Activated naive CD4-positive, alpha-beta T cell treated with anti-CD3 and anti-CD28 coated beads, Interleukin-2, amount 10 ng/mL, durations not matched to agents 7 days and 5 days (primary cell): ENCODE data around the gene SPTBN5.

Experiments
- CTCF ChIA-PET: fragments of 350-600 bp; sonication (Branson Sonifier 250); formaldehyde crosslinking; loops from one replicate; lab custom pipeline; 2021; ENCODE audit warnings: antibody characterized with exemption; lab: Charles Lee
- DNase-seq: peaks from one replicate; pipeline ENCODE4 v3.0.0-alpha.2; 2020
- H3K27ac Mint-ChIP-seq: one replicate; pipeline ENCODE4 v1.8.0; 2021; ENCODE audit warnings: mild to moderate bottlenecking, moderate library complexity, mixed read lengths
- H3K27me3 Mint-ChIP-seq: one replicate; pipeline ENCODE4 v1.8.0; 2021; ENCODE audit warnings: mild to moderate bottlenecking, mixed read lengths
- H3K36me3 Mint-ChIP-seq: one replicate; pipeline ENCODE4 v1.8.0; 2021; ENCODE audit warnings: mixed read lengths
- H3K4me1 Mint-ChIP-seq: one replicate; pipeline ENCODE4 v1.8.0; 2021; ENCODE audit warnings: mixed read lengths
- H3K4me3 Mint-ChIP-seq: one replicate; pipeline ENCODE4 v1.8.0; 2021; ENCODE audit warnings: mild to moderate bottlenecking, moderate library complexity, mixed read lengths
- H3K9me3 Mint-ChIP-seq: one replicate; pipeline ENCODE4 v1.8.0; 2021; ENCODE audit warnings: mixed read lengths

SPTBN5 gene

GRCh38 chr15:41919954-41920538 is 26.2 kb upstream of the SPTBN5 start:
- no peak for DNase-seq
- CTCF ChIA-PET: interaction anchor here (1.2 kb wide), 1 partner anchor 88 kb away, joined by 4 read pairs; no protein-coding TSS in a partner anchor

GRCh38 chr15:41919201-41919820 is 25.5 kb upstream of the SPTBN5 start:
- Mint-ChIP-seq H3K27ac (no peak overlapping the region), H3K36me3 (peaks cover 14% of the 10 kb centered on the region), H3K27me3 (no peaks in the 10 kb centered on the region), H3K9me3 (no peaks in the 10 kb centered on the region), H3K4me3 (no peak overlapping the region), H3K4me1 (peaks cover 14% of the 10 kb centered on the region)
- CTCF ChIA-PET: interaction anchor here (1.1 kb wide), 1 partner anchor 15 kb away, joined by 3 read pairs; no protein-coding TSS in a partner anchor
- no peak for DNase-seq

More at GRCh38 chr15:41919954-41920538, 26.2 kb upstream of the SPTBN5 start:
- Mint-ChIP-seq H3K36me3 (peaks cover 16% of the 10 kb centered on the region), H3K4me1 (peaks cover 17% of the 10 kb centered on the region), H3K4me3 (no peak overlapping the region), H3K27me3 (no peaks in the 10 kb centered on the region), H3K27ac (no peak overlapping the region), H3K9me3 (no peaks in the 10 kb centered on the region)

- Mint-ChIP-seq H3K27me3 (no peaks in the 10 kb centered on the region), H3K9me3 (no peaks in the 10 kb centered on the region), H3K4me3 (no peak overlapping the region), H3K36me3 (peaks cover 15% of the 10 kb centered on the region), H3K4me1 (peaks cover 9% of the 10 kb centered on the region), H3K27ac (no peak overlapping the region)
- CTCF ChIA-PET: interaction anchor here (1.1 to 4.5 kb wide), 3 partner anchors 14 to 52 kb away, joined by 3 to 13 read pairs (median 3); no protein-coding TSS in a partner anchor
- DNase-seq: no peak
Measured at GRCh38 chr15:41918506-41919126, 24.8 kb upstream of the SPTBN5 start.

DNA sequence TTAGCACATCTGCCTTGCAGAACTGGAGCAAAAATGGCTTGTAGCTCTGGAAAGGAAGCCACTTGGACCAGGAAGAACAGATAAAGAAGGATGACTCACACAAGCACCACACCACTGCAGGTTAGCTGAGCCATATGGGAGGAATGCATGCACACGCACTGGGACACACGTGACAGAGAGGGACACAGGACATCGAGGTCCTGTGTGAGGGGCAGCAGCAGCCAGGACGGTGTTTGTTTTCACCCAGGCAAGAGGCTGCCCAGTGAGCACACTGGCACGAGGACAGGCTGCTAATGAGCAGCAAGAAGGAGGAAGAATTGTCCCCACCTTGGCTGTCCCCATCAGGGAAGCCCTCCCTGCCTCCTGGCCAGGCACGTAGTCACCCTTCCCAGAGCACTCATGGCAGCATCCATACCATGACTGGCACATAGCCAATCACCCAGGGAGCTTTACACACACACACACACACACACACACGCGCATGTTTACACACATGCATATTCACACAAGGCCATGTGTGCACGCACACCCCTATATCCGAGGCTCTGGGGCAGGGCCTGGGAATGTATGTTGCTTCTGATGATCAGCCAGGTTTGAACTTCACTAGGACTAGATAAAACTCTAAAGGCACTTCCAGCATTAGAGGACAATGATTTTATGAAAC is 24.0 kb upstream of the SPTBN5 start:
- peaks cover 8% of the 10 kb centered on the region for H3K4me1 Mint-ChIP-seq
- no peak overlapping the region for H3K27ac Mint-ChIP-seq
- H3K27me3 Mint-ChIP-seq: no peaks in the 10 kb centered on the region
- no peak for DNase-seq
- H3K36me3 Mint-ChIP-seq: peaks cover 15% of the 10 kb centered on the region
- no peaks in the 10 kb centered on the region for H3K9me3 Mint-ChIP-seq
- H3K4me3 Mint-ChIP-seq: no peak overlapping the region
- CTCF ChIA-PET: interaction anchor here (0.5 to 4.5 kb wide), 4 partner anchors 13 to 108 kb away, joined by 3 to 13 read pairs (median 3); no protein-coding TSS in a partner anchor

DNA sequence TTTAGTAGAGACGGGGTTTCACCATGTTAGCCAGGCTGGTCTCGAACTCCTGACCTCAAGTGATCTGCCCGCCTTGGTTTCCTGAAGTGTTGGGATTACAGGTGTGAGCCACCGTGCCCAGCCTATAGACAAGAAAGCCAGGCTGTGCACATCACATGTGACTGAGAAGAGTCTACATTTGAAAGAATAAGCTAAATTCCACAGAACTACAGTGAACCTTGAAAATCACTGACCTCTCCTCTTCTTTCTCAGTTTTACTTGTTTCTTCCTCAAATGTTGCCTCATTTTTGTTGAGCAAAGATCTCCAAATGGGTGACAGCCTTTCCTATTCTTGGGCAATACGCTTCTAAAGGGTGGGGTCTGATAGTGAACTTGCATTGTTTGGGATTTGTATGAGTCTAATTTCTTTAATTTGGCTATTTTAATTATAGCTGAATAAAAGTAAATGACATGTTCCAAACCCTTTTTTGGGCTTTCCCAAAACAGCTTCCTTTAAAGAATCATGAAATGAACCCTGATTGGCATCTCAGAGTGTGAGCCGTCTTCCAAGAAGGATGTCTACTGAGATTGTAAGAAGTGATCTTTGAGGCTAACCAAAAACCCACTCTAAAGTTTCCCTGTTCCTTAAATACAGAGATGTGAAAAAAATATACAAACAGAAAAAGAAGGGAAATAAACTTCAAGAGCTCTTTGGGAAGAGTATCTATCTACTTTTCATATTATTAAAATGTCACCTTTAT is 21.6 kb upstream of the SPTBN5 start:
- no peaks in the 10 kb centered on the region for H3K9me3 Mint-ChIP-seq
- DNase-seq: no peak

DNA sequence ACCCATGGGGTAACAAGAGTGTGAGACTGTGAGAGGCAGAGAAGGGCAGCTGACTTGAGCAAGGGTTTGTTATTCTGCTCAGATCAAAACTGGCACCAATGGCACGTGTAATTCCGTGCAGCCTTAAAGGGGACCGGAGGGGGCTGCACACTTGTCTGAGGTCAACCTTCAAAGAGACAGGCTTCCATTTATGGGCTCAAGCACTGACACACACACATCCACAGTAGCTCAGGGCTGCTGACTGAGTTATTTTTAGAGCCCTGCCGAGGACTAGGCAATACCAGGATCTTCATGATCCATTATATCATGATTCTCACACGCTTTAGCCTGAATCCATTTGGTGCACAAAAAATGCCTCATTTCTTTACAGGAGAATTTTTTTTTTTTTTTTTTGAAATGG is 20.6 kb upstream of the SPTBN5 start:
- Mint-ChIP-seq H3K27me3 (no peaks in the 10 kb centered on the region), H3K4me3 (no peak overlapping the region)
- CTCF ChIA-PET: interaction anchor here (4.5 kb wide), 1 partner anchor 23 kb away, joined by 13 read pairs; no protein-coding TSS in a partner anchor

More for the DNA sequence above, 21.6 kb upstream of the SPTBN5 start:
- H3K4me1 Mint-ChIP-seq: peaks cover 6% of the 10 kb centered on the region
- CTCF ChIA-PET: interaction anchor here (0.7 to 4.5 kb wide), 3 partner anchors 11 to 22 kb away, joined by 3 to 13 read pairs (median 6); no protein-coding TSS in a partner anchor
- peaks cover 15% of the 10 kb centered on the region for H3K36me3 Mint-ChIP-seq
- H3K27me3 Mint-ChIP-seq: no peaks in the 10 kb centered on the region
- no peak overlapping the region for H3K27ac Mint-ChIP-seq
- no peak overlapping the region for H3K4me3 Mint-ChIP-seq

GRCh38 chr15:41913256-41913655 is 19.4 kb upstream of the SPTBN5 start:
- peaks cover 20% of the 10 kb centered on the region for H3K36me3 Mint-ChIP-seq
- no peaks in the 10 kb centered on the region for H3K9me3 Mint-ChIP-seq
- H3K4me1 Mint-ChIP-seq: peaks cover 6% of the 10 kb centered on the region
- DNase-seq: no peak
- CTCF ChIA-PET: interaction anchor here (1.0 kb wide), 1 partner anchor 8 kb away, joined by 4 read pairs; no protein-coding TSS in a partner anchor
- H3K27ac Mint-ChIP-seq: no peak overlapping the region
- H3K27me3 Mint-ChIP-seq: no peaks in the 10 kb centered on the region
- H3K4me3 Mint-ChIP-seq: no peak overlapping the region

More for the DNA sequence above, 20.6 kb upstream of the SPTBN5 start:
- H3K4me1 Mint-ChIP-seq: peaks cover 6% of the 10 kb centered on the region
- H3K9me3 Mint-ChIP-seq: no peaks in the 10 kb centered on the region
- peaks cover 17% of the 10 kb centered on the region for H3K36me3 Mint-ChIP-seq
- no peak overlapping the region for H3K27ac Mint-ChIP-seq
- no peak for DNase-seq

DNA sequence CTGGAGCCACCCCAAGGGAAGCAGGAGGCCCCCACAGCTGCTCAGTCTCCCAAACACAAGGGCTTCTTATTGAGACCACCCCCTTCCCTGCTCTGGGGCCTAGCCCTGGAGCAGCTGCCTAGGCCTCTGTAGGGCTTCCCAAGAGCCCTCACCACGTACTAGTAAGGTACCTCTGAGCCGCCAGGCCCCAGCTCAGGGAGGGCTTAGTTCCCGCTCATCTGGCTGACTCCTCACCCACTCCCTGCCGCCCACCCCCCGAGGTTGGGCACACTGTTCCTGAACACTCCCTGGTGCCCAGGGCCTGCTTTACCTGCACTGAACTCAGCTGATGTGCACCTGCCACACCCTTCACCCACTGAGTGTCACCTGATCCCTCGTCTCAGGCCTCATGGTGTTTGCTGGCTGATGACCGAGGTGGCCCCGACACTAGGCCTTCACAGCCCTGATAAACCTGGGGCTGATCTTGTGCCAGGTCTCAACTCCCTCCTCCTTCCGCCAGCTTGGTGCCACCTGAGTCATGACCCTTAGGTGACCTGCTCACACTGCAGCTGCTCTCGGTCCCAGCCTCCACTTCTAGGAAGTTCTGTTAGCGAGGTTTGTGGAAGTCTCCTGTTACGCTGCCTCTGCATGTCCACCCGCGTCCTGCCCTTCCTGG is 18.0 kb upstream of the SPTBN5 start:
- H3K27me3 Mint-ChIP-seq: no peaks in the 10 kb centered on the region
- H3K4me1 Mint-ChIP-seq: peaks cover 2% of the 10 kb centered on the region
- no peak overlapping the region for H3K27ac Mint-ChIP-seq

DNA sequence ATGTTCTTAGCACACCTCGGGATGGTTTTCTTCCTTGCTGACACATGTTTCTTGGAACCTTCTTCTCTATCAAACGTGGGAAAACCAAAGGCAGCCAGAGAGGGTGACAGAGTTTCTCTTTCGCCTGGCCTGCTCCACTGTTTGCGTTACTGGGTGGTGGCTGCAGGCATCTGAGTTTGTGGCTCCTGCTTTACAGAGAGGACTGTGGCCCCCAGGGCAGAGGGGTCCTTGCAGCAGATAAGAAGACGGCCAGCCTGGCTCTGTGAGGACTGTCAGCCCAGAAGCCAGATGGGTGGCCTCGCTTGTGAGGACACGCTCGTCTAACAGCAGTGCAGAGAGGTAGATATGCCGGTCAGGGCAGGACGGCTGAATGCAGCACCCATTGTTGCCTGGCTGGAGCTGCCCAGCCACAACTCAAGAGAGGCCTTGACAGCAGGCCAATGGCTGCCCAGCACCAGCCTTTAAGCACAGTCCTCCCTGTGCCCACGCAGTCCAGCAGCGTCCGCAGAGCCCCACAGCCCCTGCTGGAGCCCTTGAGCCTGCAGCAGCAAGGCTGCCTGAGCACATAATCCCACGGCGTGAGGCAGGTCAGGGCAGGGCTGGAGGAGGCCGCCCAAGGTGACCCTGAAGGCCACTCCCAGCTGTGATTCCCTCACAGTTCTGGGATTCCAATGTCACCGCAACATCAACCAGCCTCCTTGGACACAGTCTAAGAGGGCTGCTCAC is 15.0 kb upstream of the SPTBN5 start:
- H3K4me3 Mint-ChIP-seq: no peak overlapping the region
- H3K9me3 Mint-ChIP-seq: peaks cover 5% of the 10 kb centered on the region
- H3K27me3 Mint-ChIP-seq: no peaks in the 10 kb centered on the region
- H3K27ac Mint-ChIP-seq: no peak overlapping the region
- CTCF ChIA-PET: interaction anchor here (1.2 to 9.3 kb wide), 2 partner anchors 29 to 136 kb away, joined by 3 to 102 read pairs; partner anchors contain the start of gene MAPKBP1
- no peak for DNase-seq
- H3K4me1 Mint-ChIP-seq: peaks cover 6% of the 10 kb centered on the region
- peaks cover 39% of the 10 kb centered on the region for H3K36me3 Mint-ChIP-seq

More for the DNA sequence above, 18.0 kb upstream of the SPTBN5 start:
- DNase-seq: no peak
- Mint-ChIP-seq H3K4me3 (no peak overlapping the region), H3K36me3 (peaks cover 28% of the 10 kb centered on the region), H3K9me3 (no peaks in the 10 kb centered on the region)
- CTCF ChIA-PET: interaction anchor here (0.8 kb wide), 1 partner anchor 309 kb away, joined by 3 read pairs; no protein-coding TSS in a partner anchor

DNA sequence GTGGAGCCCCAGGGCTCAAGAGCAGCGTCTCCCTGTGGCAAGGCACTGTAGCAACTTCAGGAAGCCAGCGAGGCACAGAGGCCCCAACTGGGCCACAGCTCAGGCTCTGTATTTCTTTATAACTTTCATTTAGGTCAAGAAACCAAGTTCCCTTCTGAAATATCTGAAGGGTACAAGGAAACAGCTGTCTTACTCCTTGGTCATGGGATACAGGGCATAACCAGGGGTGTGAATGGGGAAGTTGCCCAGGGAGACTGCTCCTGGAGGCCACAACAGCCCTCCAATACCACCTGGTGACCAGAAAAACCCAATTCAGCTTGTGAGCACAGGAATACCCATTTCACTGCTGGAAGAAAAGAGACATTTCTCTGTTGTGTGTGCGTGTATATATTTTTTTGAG is 13.3 kb upstream of the SPTBN5 start:
- H3K4me3 Mint-ChIP-seq: no peak overlapping the region
- CTCF ChIA-PET: interaction anchor here (1.4 to 9.3 kb wide), 3 partner anchors 30 to 134 kb away, joined by 3 to 102 read pairs (median 8); partner anchors contain the start of gene MAPKBP1
- no peak for DNase-seq
- no peak overlapping the region for H3K27ac Mint-ChIP-seq
- peaks cover 5% of the 10 kb centered on the region for H3K9me3 Mint-ChIP-seq
- H3K27me3 Mint-ChIP-seq: no peaks in the 10 kb centered on the region
- peaks cover 45% of the 10 kb centered on the region for H3K36me3 Mint-ChIP-seq
- peaks cover 6% of the 10 kb centered on the region for H3K4me1 Mint-ChIP-seq

- DNase-seq: no peak
- peak overlapping the region; percentile 55 for H3K27ac Mint-ChIP-seq
- CTCF ChIA-PET: interaction anchor here (1.4 to 9.3 kb wide), 3 partner anchors 30 to 134 kb away, joined by 3 to 102 read pairs (median 8); partner anchors contain the start of gene MAPKBP1
- H3K4me1 Mint-ChIP-seq: peaks cover 6% of the 10 kb centered on the region
- H3K36me3 Mint-ChIP-seq: peaks cover 46% of the 10 kb centered on the region
- no peaks in the 10 kb centered on the region for H3K27me3 Mint-ChIP-seq
- H3K9me3 Mint-ChIP-seq: peaks cover 5% of the 10 kb centered on the region
- H3K4me3 Mint-ChIP-seq: no peak overlapping the region
Measured at GRCh38 chr15:41906608-41907007, 12.8 kb upstream of the SPTBN5 start.
